Caco-2 (cell line): ENCODE data around the gene CORIN. TPM values are rescaled to one million over a fixed set of nuclear protein-coding genes. Genes with fewer than 3 reads are reported as not detected.

Experiments
- BruUV-seq: library from RNA; stranded (reverse); fragments of 400-500 nt; replicated peaks from 2 replicates; lab custom pipeline; 2021; lab: Mats Ljungman, UMichigan
- CTCF ChIA-PET: fragments of 300-600 bp; sonication (Branson Sonifier 250); formaldehyde crosslinking; loops from one replicate; lab custom pipeline; 2022; ENCODE audit warnings: antibody characterized with exemption; lab: Charles Lee
- POLR2A ChIA-PET: fragments of 300-600 bp; sonication (Branson Sonifier 250); formaldehyde crosslinking; loops from one replicate; lab custom pipeline; 2022; ENCODE audit warnings: antibody characterized with exemption; lab: Charles Lee
- DNase-seq, 2 experiments: peaks; one replicate each; pipeline versions ENCODE4 v3.0.0 to v3.0.0-alpha.2; 2020 to 2022
- H3K27me3 ChIP-seq: replicated peaks from 2 replicates; pipeline ENCODE4 v1.6.0; 2011; ENCODE audit warnings: low read length; ENCODE audit not compliant: control insufficient read depth, insufficient read depth
- H3K36me3 ChIP-seq: 2 replicates; pipeline ENCODE4 v1.5.1; 2011; ENCODE audit warnings: low read length; ENCODE audit not compliant: control insufficient read depth, insufficient read depth
- H3K4me1 ChIP-seq: fragments of 250-450 bp; sonication (Bioruptor Pico); 2 replicates; pipeline ENCODE4 v1.5.1; 2020; ENCODE audit warnings: mild to moderate bottlenecking
- H3K4me3 ChIP-seq: 2 replicates; pipeline ENCODE4 v1.5.1; 2011; ENCODE audit warnings: low read depth, mild to moderate bottlenecking, control low read depth, low read length
- H3K9me3 ChIP-seq: fragments of 250-450 bp; sonication (Bioruptor Pico); 2 replicates; pipeline ENCODE4 v1.5.1; 2020; ENCODE audit warnings: mild to moderate bottlenecking, moderate library complexity
- H3K27ac Mint-ChIP-seq: one replicate; pipeline ENCODE4 v1.8.0; 2022; ENCODE audit warnings: mixed read lengths; ENCODE audit not compliant: unreplicated experiment
- H3K27me3 Mint-ChIP-seq: one replicate; pipeline ENCODE4 v1.8.0; 2022; ENCODE audit warnings: mixed read lengths; ENCODE audit not compliant: insufficient read depth, unreplicated experiment
- H3K36me3 Mint-ChIP-seq: one replicate; pipeline ENCODE4 v1.8.0; 2022; ENCODE audit warnings: mild to moderate bottlenecking, mixed read lengths; ENCODE audit not compliant: insufficient read depth, unreplicated experiment
- H3K4me1 Mint-ChIP-seq: one replicate; pipeline ENCODE4 v1.8.0; 2022; ENCODE audit warnings: low read depth, mixed read lengths; ENCODE audit not compliant: unreplicated experiment
- H3K4me3 Mint-ChIP-seq: one replicate; pipeline ENCODE4 v1.8.0; 2022; ENCODE audit warnings: mild to moderate bottlenecking, moderate library complexity, mixed read lengths; ENCODE audit not compliant: unreplicated experiment
- H3K9me3 Mint-ChIP-seq: one replicate; pipeline ENCODE4 v1.8.0; 2022; ENCODE audit warnings: mixed read lengths; ENCODE audit not compliant: unreplicated experiment
- CTCF ChIP-seq, 2 experiments: fragments of 200-600 bp in 1 of 2; IDR thresholded peaks; 1 replicate in 1 of 2; 2 replicates in 1 of 2; pipeline versions ENCODE4 v1.5.1 to v1.8.0; 2011 to 2022; ENCODE audit warnings: antibody characterized with exemption in 1 of 2, control low read depth in 1 of 2, inconsistent platforms in 1 of 2, low read depth in 1 of 2, low read length in 1 of 2, mild to moderate bottlenecking in 1 of 2, moderate library complexity in 1 of 2; ENCODE audit not compliant: insufficient read depth in 1 of 2, severe bottlenecking in 1 of 2, unreplicated experiment in 1 of 2
- intact Hi-C: fragments of 100-400 bp; cut with micrococcal nuclease; formaldehyde crosslinking; loops from one replicate; pipeline ENCODE4 v1.10.0; 2022; ENCODE audit not compliant: unreplicated experiment
- total RNA-seq: library from RNA; stranded (reverse); gene quantifications from 2 replicates; pipeline ENCODE4 v1.2.3, GENCODE V29; 2022

The CORIN gene
- total RNA-seq, 1 experiment from 2014 or later: 0.27 TPM

- intact Hi-C loops: no loop called here
- no peak overlapping the region for H3K4me3 Mint-ChIP-seq
- H3K4me3 ChIP-seq: no peak overlapping the region
- TF ChIP-seq CTCF (IDR thresholded peaks at IDR 0.05; ENCODE audit: insufficient read depth in 1 of 2, low read depth in 1 of 2, low read length in 1 of 2, severe bottlenecking in 1 of 2, unreplicated experiment in 1 of 2): no peak
- H3K9me3 ChIP-seq: no peaks in the 10 kb centered on the region
- ChIA-PET POLR2A (no interaction called here), CTCF (interaction anchor here (1.3 to 1.7 kb wide), 2 partner anchors 32 to 169 kb away, joined by 5 to 12 read pairs; partner anchors contain the start of gene CORIN)
- peaks cover 3% of the 10 kb centered on the region; the same call in 1 of the 2 replicates for H3K4me1 ChIP-seq
- H3K27me3 Mint-ChIP-seq: no peaks in the 10 kb centered on the region
- H3K4me1 Mint-ChIP-seq: peaks cover 7% of the 10 kb centered on the region
- DNase-seq: no peak
- H3K9me3 Mint-ChIP-seq: no peaks in the 10 kb centered on the region
- H3K27ac Mint-ChIP-seq: no peak overlapping the region
- H3K36me3 Mint-ChIP-seq: no peaks in the 10 kb centered on the region
- no peaks in the 10 kb centered on the region; the same call in 1 of the 2 replicates for H3K27me3 ChIP-seq
- no peaks in the 10 kb centered on the region for H3K36me3 ChIP-seq
- BruUV-seq: no TSS peak
These were observed 169.6 kb downstream of the CORIN start for GRCh38 chr4:47668256-47668655.

GRCh38 chr4:47667552-47667951 is 170.3 kb downstream of the CORIN start:
- DNase-seq: no peak
- Histone ChIP-seq H3K4me1 (peaks cover 3% of the 10 kb centered on the region; the same call in 1 of the 2 replicates), H3K9me3 (no peaks in the 10 kb centered on the region), H3K27me3 (no peaks in the 10 kb centered on the region; the same call in 1 of the 2 replicates), H3K4me3 (no peak overlapping the region), H3K36me3 (no peaks in the 10 kb centered on the region)
- no TSS peak for BruUV-seq
- H3K4me1 Mint-ChIP-seq: peaks cover 7% of the 10 kb centered on the region
- no peaks in the 10 kb centered on the region for H3K27me3 Mint-ChIP-seq
- POLR2A ChIA-PET: no interaction called here
- no peak for TF ChIP-seq CTCF (IDR thresholded peaks at IDR 0.05; ENCODE audit: insufficient read depth in 1 of 2, low read depth in 1 of 2, low read length in 1 of 2, severe bottlenecking in 1 of 2, unreplicated experiment in 1 of 2)
- intact Hi-C loops: no loop called here
- no peak overlapping the region for H3K27ac Mint-ChIP-seq
- H3K36me3 Mint-ChIP-seq: no peaks in the 10 kb centered on the region
- CTCF ChIA-PET: no interaction called here
- no peak overlapping the region for H3K4me3 Mint-ChIP-seq
- no peaks in the 10 kb centered on the region for H3K9me3 Mint-ChIP-seq

GRCh38 chr4:47664051-47664826 is 173.6 kb downstream of the CORIN start:
- H3K4me1 Mint-ChIP-seq: no peaks in the 10 kb centered on the region
- TF ChIP-seq CTCF (IDR thresholded peaks at IDR 0.05; ENCODE audit: insufficient read depth in 1 of 2, low read depth in 1 of 2, low read length in 1 of 2, severe bottlenecking in 1 of 2, unreplicated experiment in 1 of 2): no peak
- Histone ChIP-seq H3K4me1 (no peaks in the 10 kb centered on the region), H3K9me3 (no peaks in the 10 kb centered on the region), H3K36me3 (no peaks in the 10 kb centered on the region), H3K27me3 (no peaks in the 10 kb centered on the region), H3K4me3 (no peak overlapping the region)
- no TSS peak for BruUV-seq
- CTCF ChIA-PET: no interaction called here
- H3K9me3 Mint-ChIP-seq: no peaks in the 10 kb centered on the region
- no peaks in the 10 kb centered on the region for H3K36me3 Mint-ChIP-seq
- no peaks in the 10 kb centered on the region for H3K27me3 Mint-ChIP-seq
- POLR2A ChIA-PET: no interaction called here
- H3K4me3 Mint-ChIP-seq: no peak overlapping the region
- intact Hi-C loops: no loop called here
- no peak for DNase-seq
- H3K27ac Mint-ChIP-seq: no peak overlapping the region
